Measurements from ENCODE around the gene MTF1.

Gene MTF1

GRCh38 chr1:37822906-37823815, 36.2 kb downstream of the MTF1 start:
- TF ChIP-seq POLR2A (IDR thresholded peaks at IDR 0.05; ENCODE audit: low read depth, low read length) (no peak), TAF1 (IDR thresholded peaks at IDR 0.05; ENCODE audit: borderline replicate concordance, low read depth, low read length) (no peak), POLR2AphosphoS5 (IDR thresholded peaks at IDR 0.05; ENCODE audit: low read depth, low read length) (no peak)
- FAIRE-seq (no peak), DNase-seq (ENCODE audit: insufficient read length) (no peak)

- FAIRE-seq = no peak
- DNase-seq (ENCODE audit: insufficient read length) = no peak
- TF ChIP-seq TAF1 (IDR thresholded peaks at IDR 0.05; ENCODE audit: borderline replicate concordance, low read depth, low read length) (no peak), POLR2AphosphoS5 (IDR thresholded peaks at IDR 0.05; ENCODE audit: low read depth, low read length) (no peak), POLR2A (IDR thresholded peaks at IDR 0.05; ENCODE audit: low read depth, low read length) (no peak)
Observed at GRCh38 chr1:37821481-37821880, 37.9 kb downstream of the MTF1 start.

GRCh38 chr1:37817481-37817880, 41.9 kb downstream of the MTF1 start:
- TF ChIP-seq POLR2AphosphoS5 (IDR thresholded peaks at IDR 0.05; ENCODE audit: low read depth, low read length) (no peak), TAF1 (IDR thresholded peaks at IDR 0.05; ENCODE audit: borderline replicate concordance, low read depth, low read length) (no peak), POLR2A (IDR thresholded peaks at IDR 0.05; ENCODE audit: low read depth, low read length) (no peak)
- no peak for FAIRE-seq
- DNase-seq (ENCODE audit: insufficient read length) = no peak

GRCh38 chr1:37814252-37814651, 45.1 kb downstream of the MTF1 start:
- FAIRE-seq (no peak), DNase-seq (ENCODE audit: insufficient read length) (no peak)
- TF ChIP-seq TAF1 (IDR thresholded peaks at IDR 0.05; ENCODE audit: borderline replicate concordance, low read depth, low read length) (no peak), POLR2A (IDR thresholded peaks at IDR 0.05; ENCODE audit: low read depth, low read length) (no peak), POLR2AphosphoS5 (IDR thresholded peaks at IDR 0.05; ENCODE audit: low read depth, low read length) (no peak)

GRCh38 chr1:37813529-37814145, 45.8 kb downstream of the MTF1 start:
- DNase-seq (ENCODE audit: insufficient read length) (no peak), FAIRE-seq (no peak)
- no peak for TF ChIP-seq POLR2AphosphoS5 (IDR thresholded peaks at IDR 0.05; ENCODE audit: low read depth, low read length)
- no peak for TF ChIP-seq POLR2A (IDR thresholded peaks at IDR 0.05; ENCODE audit: low read depth, low read length)

- TF ChIP-seq TAF1 (IDR thresholded peaks at IDR 0.05; ENCODE audit: borderline replicate concordance, low read depth, low read length) (no peak), POLR2AphosphoS5 (IDR thresholded peaks at IDR 0.05; ENCODE audit: low read depth, low read length) (no peak), POLR2A (IDR thresholded peaks at IDR 0.05; ENCODE audit: low read depth, low read length) (no peak)
- FAIRE-seq (peak; percentile 81), DNase-seq (ENCODE audit: insufficient read length) (no peak)
Observed at GRCh38 chr1:37811027-37811655, 48.3 kb downstream of the MTF1 start.

GRCh38 chr1:37809942-37810341, 49.5 kb downstream of the MTF1 start:
- no peak for TF ChIP-seq POLR2AphosphoS5 (IDR thresholded peaks at IDR 0.05; ENCODE audit: low read depth, low read length)
- no peak for TF ChIP-seq TAF1 (IDR thresholded peaks at IDR 0.05; ENCODE audit: borderline replicate concordance, low read depth, low read length)
- no peak for TF ChIP-seq POLR2A (IDR thresholded peaks at IDR 0.05; ENCODE audit: low read depth, low read length)
- DNase-seq (ENCODE audit: insufficient read length) (no peak), FAIRE-seq (no peak)

GRCh38 chr1:37808369-37809319, 50.7 kb downstream of the MTF1 start:
- peak; percentile 74 for FAIRE-seq

GRCh38 chr1:37807555-37808368, 51.6 kb downstream of the MTF1 start, which contains the start of the genes C1orf122 and YRDC:
Gene C1orf122, plus strand, starts transcription at chr1:37807790. Its CDS starts 615 bp downstream, at chr1:37808405.
Gene YRDC, minus strand, starts transcription at chr1:37808208. Its CDS starts 28 bp downstream, at chr1:37808180.
- DNase-seq (ENCODE audit: insufficient read length) (peak; percentile 99), FAIRE-seq (peak; percentile 91)
- TF ChIP-seq TAF1 (IDR thresholded peaks at IDR 0.05; ENCODE audit: borderline replicate concordance, low read depth, low read length) (peak; percentile 69), POLR2AphosphoS5 (IDR thresholded peaks at IDR 0.05; ENCODE audit: low read depth, low read length) (peak; percentile 81), POLR2A (IDR thresholded peaks at IDR 0.05; ENCODE audit: low read depth, low read length) (peak; percentile 88; the same call in 1 of the 2 replicates)

More at GRCh38 chr1:37808369-37809319, 50.7 kb downstream of the MTF1 start:
- DNase-seq (ENCODE audit: insufficient read length) = peak; percentile 69
- no peak for TF ChIP-seq TAF1 (IDR thresholded peaks at IDR 0.05; ENCODE audit: borderline replicate concordance, low read depth, low read length)
- TF ChIP-seq POLR2A (IDR thresholded peaks at IDR 0.05; ENCODE audit: low read depth, low read length) = no peak
- TF ChIP-seq POLR2AphosphoS5 (IDR thresholded peaks at IDR 0.05; ENCODE audit: low read depth, low read length) = no peak

GRCh38 chr1:37807220-37807554, 52.2 kb downstream of the MTF1 start:
- TF ChIP-seq POLR2A (IDR thresholded peaks at IDR 0.05; ENCODE audit: low read depth, low read length) = no peak
- TF ChIP-seq POLR2AphosphoS5 (IDR thresholded peaks at IDR 0.05; ENCODE audit: low read depth, low read length) = 0 out of 2 replicates have a peak, but pooled peaks have one; percentile 28
- no peak for DNase-seq (ENCODE audit: insufficient read length)
- no peak for FAIRE-seq

All from GM12892 (cell line).